ENCODE measurements around the gene ATP1A4.

The ATP1A4 gene

DNA sequence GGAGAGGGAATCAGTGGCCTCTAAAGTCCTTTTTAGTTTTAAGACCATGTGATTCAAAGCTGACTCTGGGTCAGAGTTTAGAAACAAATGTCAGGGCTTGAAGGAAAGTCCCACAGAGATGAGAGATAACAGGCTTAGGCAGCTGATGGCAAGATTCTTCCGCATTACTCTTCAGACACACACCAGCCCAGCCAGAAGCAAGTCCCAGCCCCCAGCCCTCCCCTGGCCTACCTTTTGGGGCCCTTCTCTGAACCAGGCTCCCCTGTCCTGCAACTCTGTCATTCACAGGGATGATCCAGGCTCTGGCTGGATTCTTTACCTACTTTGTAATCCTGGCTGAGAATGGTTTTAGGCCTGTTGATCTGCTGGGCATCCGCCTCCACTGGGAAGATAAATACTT is 25.8 kb downstream of the ATP1A4 start:
- Histone ChIP-seq H3K36me3 (no peaks in the 10 kb centered on the region), H3K9me3 (no peaks in the 10 kb centered on the region), H3K27me3 (peaks cover 12% of the 10 kb centered on the region)

DNA sequence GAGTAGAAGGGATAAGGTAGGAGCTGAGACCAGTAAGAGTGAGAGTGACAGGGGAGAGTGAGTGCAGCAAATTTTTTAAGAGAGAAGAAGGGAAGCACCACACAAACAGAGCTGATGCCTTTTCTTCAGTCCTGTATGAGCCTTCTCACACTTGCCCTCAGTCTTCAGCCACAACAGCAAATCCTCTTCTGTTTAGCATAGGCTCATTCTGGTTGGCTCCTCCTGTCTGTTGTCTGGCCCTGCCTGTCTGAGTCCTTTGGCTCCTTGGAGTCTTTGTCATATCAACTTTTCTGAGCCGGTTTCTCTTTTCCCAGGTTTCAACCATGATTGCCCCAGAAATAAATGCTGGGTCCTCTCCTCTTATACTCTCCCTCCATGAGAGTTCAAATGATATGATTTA is 26.3 kb downstream of the ATP1A4 start:
- Histone ChIP-seq H3K4me3 (ENCODE audit: low read depth in 1 of 2, low read length in 1 of 2) (no peak overlapping the region), H3K4me1 (ENCODE audit: control insufficient read depth in 1 of 2, insufficient read depth in 1 of 2, low read depth in 1 of 2, low read length in 1 of 2) (no peaks in the 10 kb centered on the region), H3K36me3 (no peaks in the 10 kb centered on the region), H3K9me3 (no peaks in the 10 kb centered on the region), H3K27ac (no peak overlapping the region), H3K27me3 (peaks cover 12% of the 10 kb centered on the region)
- TF ChIP-seq, protein P1, sequence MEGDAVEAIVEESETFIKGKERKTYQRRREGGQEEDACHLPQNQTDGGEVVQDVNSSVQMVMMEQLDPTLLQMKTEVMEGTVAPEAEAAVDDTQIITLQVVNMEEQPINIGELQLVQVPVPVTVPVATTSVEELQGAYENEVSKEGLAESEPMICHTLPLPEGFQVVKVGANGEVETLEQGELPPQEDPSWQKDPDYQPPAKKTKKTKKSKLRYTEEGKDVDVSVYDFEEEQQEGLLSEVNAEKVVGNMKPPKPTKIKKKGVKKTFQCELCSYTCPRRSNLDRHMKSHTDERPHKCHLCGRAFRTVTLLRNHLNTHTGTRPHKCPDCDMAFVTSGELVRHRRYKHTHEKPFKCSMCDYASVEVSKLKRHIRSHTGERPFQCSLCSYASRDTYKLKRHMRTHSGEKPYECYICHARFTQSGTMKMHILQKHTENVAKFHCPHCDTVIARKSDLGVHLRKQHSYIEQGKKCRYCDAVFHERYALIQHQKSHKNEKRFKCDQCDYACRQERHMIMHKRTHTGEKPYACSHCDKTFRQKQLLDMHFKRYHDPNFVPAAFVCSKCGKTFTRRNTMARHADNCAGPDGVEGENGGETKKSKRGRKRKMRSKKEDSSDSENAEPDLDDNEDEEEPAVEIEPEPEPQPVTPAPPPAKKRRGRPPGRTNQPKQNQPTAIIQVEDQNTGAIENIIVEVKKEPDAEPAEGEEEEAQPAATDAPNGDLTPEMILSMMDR (IDR thresholded peaks at IDR 0.05): no peak

More for the DNA sequence above, 25.8 kb downstream of the ATP1A4 start:
- TF ChIP-seq, protein P1 (IDR thresholded peaks at IDR 0.05): no peak
- no peak overlapping the region for H3K27ac ChIP-seq
- no peaks in the 10 kb centered on the region for H3K4me1 ChIP-seq (ENCODE audit: control insufficient read depth in 1 of 2, insufficient read depth in 1 of 2, low read depth in 1 of 2, low read length in 1 of 2)
- no peak overlapping the region for H3K4me3 ChIP-seq (ENCODE audit: low read depth in 1 of 2, low read length in 1 of 2)

DNA sequence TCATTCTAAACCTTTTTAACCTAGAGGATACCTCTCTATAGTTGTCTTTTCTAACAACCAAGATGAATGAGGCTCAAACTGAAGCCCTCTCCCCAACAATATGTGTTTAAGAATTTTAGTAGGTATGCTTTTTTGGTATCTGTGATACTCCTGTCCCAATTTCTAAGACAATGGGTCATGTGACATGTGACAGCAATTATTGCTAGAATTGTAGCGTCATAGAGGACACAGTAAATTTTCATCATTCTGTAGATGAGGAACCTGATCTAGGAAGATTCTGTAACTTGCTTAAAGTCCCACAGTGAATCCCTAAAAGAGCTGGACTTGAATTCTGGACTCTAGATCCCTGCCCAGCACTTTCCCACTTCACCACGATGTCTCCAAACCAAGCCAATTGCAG is 27.3 kb downstream of the ATP1A4 start:
- Histone ChIP-seq H3K27ac (no peak overlapping the region), H3K4me1 (ENCODE audit: control insufficient read depth in 1 of 2, insufficient read depth in 1 of 2, low read depth in 1 of 2, low read length in 1 of 2) (no peaks in the 10 kb centered on the region), H3K9me3 (no peaks in the 10 kb centered on the region), H3K4me3 (ENCODE audit: low read depth in 1 of 2, low read length in 1 of 2) (no peak overlapping the region), H3K27me3 (peaks cover 12% of the 10 kb centered on the region), H3K36me3 (no peaks in the 10 kb centered on the region)
- TF ChIP-seq, protein P1 (IDR thresholded peaks at IDR 0.05): no peak

DNA sequence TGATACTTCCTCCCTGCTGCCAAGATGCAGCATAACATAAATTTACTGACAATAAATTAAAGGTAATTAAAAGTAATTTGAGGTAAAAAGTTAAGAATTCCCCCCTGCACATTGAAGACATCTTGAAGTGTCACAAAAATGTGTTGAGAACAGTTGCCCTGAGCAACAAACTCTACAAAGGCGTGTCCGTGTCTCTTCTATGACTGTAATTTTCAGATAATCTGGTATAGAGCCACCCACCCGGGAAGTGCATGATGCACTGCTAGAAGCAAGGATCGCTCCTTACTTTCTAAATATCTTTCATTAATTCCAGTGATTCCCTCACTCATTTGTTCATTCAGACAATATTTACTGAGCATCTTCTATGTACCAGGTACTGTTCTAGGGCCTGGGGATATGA is 27.9 kb downstream of the ATP1A4 start:
- Histone ChIP-seq H3K4me3 (ENCODE audit: low read depth in 1 of 2, low read length in 1 of 2) (no peak overlapping the region), H3K27ac (no peak overlapping the region), H3K36me3 (no peaks in the 10 kb centered on the region), H3K4me1 (ENCODE audit: control insufficient read depth in 1 of 2, insufficient read depth in 1 of 2, low read depth in 1 of 2, low read length in 1 of 2) (no peaks in the 10 kb centered on the region), H3K9me3 (no peaks in the 10 kb centered on the region), H3K27me3 (peaks cover 12% of the 10 kb centered on the region)
- TF ChIP-seq, protein P1 (IDR thresholded peaks at IDR 0.05): no peak

DNA sequence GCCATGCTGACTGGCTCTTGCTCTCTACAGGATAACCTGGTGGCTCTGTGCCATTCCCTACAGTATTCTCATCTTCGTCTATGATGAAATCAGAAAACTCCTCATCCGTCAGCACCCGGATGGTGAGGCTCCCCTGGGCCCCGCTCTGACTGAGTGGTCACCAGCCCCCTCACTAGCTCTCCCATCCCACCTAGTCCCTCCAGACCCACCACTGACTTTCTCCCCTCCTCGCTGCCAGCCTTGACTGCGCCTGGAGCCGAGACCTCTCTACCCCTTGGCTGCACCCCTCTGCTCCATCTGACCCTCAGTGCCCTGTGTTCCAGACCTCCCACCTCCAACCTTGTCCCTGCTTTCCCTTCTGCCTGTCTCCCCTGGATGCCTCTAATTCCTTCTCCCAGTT is 34.8 kb downstream of the ATP1A4 start:
- Histone ChIP-seq H3K27me3 (peaks cover 5% of the 10 kb centered on the region), H3K9me3 (no peaks in the 10 kb centered on the region), H3K4me3 (ENCODE audit: low read depth in 1 of 2, low read length in 1 of 2) (no peak overlapping the region), H3K36me3 (no peaks in the 10 kb centered on the region), H3K4me1 (ENCODE audit: control insufficient read depth in 1 of 2, insufficient read depth in 1 of 2, low read depth in 1 of 2, low read length in 1 of 2) (no peaks in the 10 kb centered on the region), H3K27ac (no peak overlapping the region)
- TF ChIP-seq, protein P1 (IDR thresholded peaks at IDR 0.05): no peak

DNA sequence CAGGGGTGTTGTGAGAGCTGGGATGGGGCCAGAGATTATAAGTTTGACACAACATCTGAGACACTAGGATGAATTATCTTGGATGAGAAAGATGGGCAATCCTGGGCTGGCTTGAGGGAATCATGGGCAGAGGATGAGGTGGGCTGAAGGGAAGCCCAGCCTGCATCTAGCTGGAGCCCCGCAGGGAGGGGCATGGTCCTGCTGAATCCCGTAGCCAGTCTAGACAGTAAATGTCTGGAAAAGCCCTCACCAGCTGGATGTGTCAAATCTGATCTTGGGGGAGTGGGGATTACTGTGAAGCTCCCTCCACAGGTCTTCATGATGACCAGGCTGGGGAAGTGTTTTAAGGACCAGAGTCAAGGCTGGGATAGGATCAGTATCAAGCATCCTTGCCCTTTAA is 35.3 kb downstream of the ATP1A4 start:
- H3K27ac ChIP-seq: no peak overlapping the region
- peaks cover 3% of the 10 kb centered on the region for H3K27me3 ChIP-seq
- no peaks in the 10 kb centered on the region for H3K9me3 ChIP-seq
- no peak overlapping the region for H3K4me3 ChIP-seq (ENCODE audit: low read depth in 1 of 2, low read length in 1 of 2)
- TF ChIP-seq, protein P1 (IDR thresholded peaks at IDR 0.05): no peak
- H3K36me3 ChIP-seq: no peaks in the 10 kb centered on the region
- no peaks in the 10 kb centered on the region for H3K4me1 ChIP-seq (ENCODE audit: control insufficient read depth in 1 of 2, insufficient read depth in 1 of 2, low read depth in 1 of 2, low read length in 1 of 2)
